AG08395 (cell line): ENCODE measurements around the gene EIF4G3.
A peak's percentile ranks its signal among the peaks of the same experiment; 100 is the strongest.
"Not testable (repeated sequence)": the region's sequence is repeated elsewhere in the genome, so short reads cannot be mapped to it uniquely, and the experiment has no call there.

Experiments
- DNase-seq: peaks from one replicate; pipeline ENCODE4 v3.0.0; 2012; ENCODE audit warnings: mixed read lengths, low spot score

Gene EIF4G3

DNA sequence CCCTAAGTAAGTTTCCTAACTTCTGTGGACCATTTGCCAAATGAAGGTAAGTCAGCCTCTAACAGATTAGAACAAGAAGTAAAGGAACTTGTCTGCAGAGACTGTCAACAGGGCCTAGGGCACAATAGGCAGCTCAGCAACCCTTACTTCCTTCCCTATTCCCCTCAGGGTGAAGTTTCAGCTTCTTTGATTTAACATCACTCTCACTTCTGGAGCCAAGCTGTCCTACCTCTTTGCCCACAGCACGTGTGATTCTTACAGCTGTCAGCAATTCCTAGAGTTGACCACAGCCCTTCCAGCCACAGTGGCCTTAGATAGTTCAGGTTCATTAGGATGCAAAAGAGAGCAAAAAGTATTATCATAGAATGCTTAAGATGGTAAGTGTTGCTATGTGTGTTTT, 7.6 kb upstream of the EIF4G3 start:
- DNase-seq, result no peak

DNA sequence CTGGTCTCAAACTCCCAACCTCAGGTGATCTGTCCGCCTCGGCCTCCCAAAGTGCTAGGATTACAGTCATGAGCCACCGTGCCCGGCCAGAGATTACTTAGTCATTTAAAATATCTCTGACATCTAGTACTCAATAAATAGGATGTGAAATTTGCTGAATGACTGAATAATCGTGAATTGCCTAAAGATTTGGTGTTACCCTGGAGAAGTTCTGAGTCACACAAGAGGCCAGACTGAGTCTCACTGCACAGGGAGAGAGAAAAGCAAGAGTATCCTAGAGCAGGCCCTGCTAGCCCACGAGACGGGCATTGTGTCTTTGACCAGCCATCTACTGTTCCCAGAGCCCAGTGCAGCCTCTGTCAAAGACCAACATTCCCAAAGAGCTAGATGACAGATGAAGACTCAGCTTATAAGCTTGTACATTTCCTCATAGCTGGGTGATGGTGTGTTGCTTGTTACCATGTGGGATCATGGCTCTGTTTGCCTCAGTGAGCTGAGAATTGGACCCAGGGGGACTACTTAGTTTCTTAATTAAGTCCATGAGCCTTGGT, 5.6 kb upstream of the EIF4G3 start:
- DNase-seq, result peak; percentile 35

DNA sequence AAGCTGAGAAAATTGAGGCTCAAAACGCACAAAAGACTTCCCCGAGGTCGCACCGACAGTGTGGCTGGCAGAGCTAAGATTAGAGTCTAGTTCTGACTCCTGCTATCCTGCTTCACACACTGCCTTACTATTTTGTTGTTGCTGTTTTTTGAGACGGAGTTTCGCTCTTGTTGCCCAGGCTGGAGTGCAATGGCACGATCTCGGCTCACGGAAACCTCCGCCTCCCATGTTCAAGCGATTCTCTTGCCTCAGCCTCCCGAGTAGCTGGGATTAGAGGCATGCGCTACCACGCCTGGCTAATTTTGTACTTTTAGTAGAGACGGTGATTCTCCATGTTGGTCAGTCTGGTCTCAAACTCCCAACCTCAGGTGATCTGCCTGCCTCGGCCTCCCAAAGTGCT, 1.6 kb upstream of the EIF4G3 start:
- DNase-seq, result not testable (repeated sequence)

DNA sequence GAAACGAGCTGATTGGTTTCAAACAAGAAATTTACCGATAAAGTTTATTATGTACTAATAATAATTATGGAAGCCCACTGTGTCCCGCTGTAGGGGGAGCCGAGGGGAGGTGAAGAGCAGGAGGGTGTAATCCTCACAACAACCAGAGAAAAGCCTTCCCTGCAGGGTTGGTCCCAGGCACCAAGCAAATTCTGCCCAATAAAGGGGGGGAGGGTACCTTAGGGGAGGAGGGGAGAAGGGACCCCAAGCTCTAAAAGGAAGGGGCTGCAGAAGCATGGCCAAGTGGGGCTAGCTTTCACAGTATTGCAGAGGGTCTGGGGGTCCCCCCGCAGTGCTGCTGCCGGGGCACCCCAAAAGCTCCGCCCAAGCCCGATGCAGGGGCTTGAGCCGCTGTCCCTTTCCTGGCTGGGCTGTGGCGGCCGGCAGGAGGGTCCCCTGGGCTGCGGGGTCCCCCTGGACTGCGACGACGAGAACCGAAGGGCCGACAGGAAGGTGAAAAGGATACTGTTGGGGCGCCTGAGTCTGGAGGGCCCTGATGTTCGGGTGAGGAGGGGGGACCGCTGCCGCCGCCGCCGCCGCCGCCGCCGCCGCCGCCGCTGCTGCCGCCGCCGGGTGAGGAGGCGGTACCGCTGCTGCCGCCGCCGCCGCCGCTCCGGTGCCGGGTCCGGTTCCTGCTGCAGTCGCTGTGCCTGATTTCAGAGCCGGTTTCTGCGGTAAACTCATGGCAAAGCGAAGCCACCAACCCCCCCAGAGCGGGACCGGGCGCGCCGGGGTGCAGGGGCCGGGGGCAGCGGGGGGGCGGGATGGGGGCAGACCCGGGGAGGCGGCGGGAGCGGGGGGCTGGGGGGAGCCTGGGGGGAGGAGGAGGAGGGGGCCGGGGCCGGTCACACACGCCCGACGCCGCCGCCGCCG, 771 bp downstream of the EIF4G3 start:
- DNase-seq, result peak; percentile 32

DNA sequence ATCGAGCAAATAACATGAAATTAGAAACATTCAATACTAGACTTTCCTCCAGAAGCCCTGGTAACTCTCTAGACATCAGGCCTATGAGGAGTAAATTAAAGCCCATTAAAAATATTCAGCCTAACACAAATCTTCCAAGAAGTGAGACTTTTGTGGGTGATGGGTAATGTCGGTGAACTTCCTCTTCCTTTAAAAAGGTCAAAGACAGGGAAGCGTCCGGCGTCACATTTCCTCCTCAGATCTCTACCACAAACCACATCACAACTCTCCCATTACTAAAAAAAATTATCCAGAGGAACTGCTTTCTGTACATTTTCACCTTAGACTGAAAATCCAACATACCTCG, 1.4 kb downstream of the EIF4G3 start:
- DNase-seq, result peak; percentile 21

DNA sequence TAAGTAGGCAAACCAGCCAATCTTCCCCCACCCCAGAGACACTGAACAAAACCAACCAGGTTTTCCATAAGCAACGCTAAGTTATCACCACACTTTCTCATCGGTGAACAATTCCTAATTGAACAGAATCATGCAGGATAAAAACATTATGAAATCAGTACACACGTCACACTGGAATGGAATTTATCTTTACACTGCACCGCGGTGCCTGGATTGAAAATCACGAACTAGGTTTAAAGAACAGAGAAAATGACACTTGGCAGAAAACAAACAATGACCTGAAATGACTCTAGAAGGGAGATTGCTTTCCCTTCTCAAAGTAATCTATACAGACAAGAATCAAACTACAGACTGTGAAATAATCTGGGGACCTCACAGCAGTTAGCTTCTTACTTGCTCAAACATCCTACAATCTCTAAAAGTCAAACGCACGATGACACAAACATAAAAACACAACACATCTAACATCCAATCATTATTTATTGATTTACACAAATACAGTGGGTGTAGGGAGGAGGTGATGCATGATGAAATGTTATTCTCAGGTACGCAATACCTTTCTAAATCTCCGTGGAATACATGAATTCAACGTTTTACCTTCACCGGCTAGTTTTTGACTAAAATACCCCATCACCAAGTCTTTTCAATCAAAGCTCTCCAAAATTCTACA, 1.9 kb downstream of the EIF4G3 start:
- peak; percentile 56 for DNase-seq

DNA sequence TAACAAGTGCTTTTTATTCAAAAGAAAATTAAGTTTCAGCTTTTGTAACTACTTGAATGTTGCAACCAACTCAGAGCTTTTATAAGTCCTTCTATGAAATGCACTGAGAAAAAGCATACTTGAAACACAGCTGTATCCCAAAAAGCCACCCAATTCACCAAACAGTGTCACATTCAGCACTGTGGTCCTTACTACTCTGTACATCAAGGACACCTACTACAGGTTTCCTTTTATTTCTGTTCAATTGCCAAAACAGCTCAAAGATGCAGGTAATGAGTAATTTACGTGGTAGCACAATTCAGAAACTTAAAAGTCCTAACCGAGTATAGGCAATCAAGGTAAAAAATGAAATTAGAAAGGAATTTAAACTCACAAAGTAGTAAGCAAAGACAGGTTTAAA, 2.5 kb downstream of the EIF4G3 start:
- DNase-seq, result no peak

DNA sequence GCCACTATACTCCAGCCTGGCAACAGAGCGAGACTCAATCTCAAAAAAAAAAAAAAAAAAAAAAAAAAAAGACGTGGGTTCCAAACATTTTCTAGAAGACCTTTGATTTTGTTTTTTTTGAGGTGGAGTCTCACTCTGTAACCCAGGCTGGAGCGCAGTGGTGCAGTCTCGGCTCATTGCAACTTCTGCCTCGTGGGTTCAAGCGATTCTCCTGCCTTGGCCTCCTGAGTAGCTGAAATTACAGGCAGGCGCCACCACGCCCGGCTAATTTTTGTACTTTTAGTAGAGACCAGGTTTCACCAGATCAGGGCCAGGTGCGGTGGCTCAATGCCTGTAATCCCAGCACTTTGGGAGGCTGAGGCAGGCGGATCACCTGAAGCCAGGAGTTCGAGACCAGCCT, 3.6 kb downstream of the EIF4G3 start:
- DNase-seq, result not testable (repeated sequence)

DNA sequence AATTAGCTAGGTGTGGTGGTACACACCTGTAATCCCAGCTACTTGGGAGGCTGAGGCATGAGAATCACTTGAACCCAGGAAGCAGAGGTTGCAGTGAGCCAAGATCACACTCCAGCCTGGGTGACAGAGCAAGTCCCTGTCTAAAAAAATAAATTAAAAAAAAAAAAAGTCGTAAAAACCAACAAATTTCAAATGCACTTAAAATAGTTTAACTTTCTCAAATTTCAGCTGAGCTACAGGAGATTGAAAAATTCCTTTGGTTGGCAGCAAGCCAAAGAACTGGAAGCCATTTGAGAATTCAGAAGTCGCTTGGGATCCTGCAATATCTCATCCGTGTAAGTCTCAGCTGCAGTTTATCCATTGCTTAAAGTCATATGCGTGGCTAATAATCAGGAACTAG, 5.9 kb downstream of the EIF4G3 start:
- DNase-seq, result peak; percentile 27

DNA sequence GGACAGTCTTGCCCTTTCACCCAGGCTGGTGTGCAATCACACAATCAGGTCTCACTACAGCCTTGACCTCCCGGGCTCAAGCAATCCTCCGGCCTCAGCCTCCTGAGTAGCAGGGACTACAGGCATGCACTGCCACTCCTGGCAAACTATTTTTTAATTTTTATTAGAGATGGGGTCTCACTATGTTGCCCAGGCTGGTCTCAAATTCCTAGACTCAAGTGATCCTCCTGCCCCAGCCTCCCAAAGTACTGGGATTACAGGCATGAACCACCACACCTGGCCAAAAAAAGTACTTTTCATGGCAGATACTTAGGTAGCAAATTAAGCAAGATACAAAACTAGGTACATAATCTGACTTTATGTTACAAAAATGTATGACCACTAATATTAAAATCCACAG, 8.3 kb downstream of the EIF4G3 start:
- DNase-seq, result no peak

DNA sequence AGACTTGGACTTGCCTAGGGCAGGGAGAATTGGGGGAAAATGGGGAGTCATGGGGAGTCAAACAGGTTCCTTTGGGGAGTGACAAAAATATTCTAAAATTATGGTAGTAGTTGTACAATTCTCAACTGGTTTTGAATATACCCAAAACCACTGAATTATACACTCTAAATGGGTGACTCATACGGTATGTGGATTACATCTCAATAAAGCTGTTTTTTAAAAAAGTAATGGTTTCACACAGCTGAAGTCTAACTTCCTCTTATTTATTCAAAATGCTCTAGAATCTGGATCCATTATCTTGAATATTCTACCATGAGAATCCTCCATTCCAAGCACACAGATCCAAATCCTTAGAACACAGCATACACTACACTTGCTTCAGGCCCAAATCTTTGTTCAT, 11.1 kb downstream of the EIF4G3 start:
- no peak for DNase-seq

DNA sequence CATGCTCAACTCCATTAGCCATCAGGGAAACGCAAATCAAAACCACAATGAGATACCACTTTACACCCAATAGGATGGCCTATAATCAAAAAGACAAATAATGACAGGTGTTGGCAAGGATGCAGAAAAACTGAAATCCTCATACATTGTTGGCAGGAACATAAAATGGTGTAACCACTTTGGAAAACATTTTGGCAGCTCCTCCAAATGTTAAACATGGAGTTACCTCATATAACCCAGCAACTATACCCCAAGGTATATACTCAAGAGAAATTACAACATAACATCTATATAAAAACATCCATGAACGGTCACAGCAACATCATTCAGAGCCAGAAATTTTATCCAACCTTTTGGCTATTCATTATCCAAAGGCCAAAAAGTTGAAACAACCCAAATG, 11.6 kb downstream of the EIF4G3 start:
- no peak for DNase-seq

DNA sequence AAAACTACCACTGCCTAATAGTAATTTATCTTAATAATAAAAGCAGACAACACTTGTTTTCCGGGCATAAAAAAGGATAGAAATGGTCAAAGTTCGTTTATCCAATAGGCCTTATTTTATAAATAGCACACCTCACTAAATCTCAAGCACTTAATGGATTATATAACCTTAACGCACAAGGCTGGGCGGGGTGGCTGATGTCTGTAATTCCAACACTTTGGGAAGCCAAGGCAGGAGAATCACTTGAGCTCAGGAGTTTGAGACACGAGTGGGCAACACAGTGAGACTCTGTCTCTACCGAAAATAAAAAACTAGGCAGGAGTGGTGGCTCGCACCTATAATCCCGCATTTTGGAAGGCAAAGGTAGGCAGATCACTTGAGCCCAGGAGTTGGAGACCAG, 12.4 kb downstream of the EIF4G3 start:
- DNase-seq, result no peak

DNA sequence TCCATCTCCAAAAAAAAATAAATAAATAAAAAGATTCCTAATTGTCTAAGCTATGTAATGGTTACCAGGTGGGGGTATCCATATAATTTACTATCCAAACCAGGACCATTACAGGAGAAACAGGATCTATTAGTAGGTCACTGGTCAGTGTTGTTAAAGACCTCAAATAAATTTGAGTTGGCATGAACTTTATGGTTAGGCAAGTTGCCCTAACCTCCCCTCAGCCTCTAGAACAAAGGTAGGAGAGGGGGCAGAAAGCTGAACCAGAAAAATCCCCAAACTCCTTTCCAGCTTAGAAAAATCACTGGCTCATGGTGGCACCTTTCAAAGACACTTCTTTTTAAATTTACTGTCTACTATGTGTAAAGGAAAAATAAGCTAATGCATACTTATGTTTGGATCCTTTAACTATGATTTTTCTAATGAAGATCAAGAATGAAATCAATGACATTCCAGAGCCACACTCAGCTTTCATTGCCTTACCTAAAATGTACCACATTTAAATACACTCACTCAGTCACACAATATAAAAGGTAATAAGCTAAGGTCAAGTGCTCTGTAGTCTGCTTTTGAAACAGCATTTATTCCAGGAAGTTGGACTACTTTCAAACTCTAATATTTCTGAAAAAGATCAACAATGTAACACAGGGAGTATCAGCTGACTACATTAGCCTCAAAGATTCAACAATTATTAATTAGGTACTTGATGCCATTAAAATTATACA, 13.8 kb downstream of the EIF4G3 start:
- no peak for DNase-seq

DNA sequence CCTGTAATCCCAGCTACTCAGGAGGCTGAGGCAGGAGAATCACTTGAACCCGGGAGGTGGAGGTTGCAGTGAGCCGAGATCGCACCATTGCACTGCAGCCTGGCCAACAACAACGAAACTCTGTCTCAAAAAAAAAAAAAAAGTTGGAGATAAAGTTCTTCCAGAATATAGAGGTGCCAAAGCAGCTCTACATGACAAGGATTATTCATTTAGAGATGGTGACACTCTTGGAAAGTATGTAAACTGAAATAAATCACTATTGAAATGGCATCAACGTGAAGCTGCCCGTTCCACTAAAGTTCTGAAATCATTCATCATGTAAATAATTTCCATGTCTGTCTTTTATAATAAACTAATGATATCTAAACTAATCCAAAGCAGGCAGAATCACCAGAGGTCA, 14.9 kb downstream of the EIF4G3 start:
- DNase-seq, result no peak

DNA sequence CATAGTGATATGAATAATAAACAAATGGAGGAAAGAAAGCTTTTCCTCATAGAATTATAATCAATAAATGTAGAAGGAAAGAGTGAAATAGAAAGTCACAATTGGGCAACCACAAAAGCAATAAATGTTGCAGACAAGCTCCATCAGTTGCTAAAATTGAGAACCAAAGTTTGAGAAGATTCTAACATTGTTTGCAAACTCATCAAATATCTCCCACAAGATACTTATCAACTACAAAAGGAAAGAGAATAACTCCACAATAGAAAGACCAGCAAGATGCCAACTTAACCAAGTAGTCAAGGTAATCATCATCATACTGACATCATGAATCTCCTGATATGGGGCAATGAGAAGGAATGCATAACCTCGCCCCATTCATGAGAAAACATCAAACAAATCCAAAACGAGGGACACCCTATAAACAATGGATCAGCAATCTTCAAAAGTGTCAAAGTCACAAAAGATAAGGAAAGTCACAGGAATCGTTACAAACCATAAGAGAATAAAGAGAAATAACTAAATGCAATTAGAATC, 16.4 kb downstream of the EIF4G3 start:
- no peak for DNase-seq

DNA sequence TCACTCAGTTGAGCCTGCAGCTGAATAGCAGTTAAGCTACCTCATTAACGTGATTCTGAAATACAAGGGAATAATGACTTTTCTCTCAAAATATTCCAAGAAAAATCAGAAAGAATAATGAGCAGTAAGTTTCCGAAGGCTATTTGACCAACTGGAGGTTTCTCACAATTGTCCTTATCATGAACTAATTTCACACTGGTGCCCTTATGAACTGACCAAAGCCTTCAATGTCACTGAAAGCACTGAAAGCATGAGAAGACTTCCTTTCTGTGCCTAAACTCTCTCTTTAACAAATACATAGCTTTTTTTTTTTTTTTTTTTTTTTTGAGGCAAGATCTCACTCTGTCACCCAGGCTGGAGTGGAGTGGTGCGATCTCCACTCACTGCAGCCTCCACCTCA, 18.8 kb downstream of the EIF4G3 start:
- no peak for DNase-seq

DNA sequence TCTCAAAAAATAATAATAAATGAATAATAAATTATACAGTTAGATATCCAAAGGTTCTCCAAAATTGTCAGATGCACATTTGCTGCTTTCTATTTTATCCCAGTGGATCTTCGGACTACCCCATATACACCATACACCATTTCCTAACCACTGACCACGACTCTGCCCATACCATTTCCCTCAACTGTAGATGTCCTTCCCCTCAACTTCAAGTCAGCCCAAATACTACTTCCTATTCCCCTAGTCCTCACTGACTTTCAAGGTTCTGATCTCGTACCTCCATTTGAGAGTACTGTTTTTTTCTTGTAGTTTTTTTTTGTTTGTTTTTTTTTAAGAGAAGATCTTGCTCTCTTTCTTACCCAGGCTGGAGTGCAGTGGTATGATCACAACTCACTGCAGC, 19.6 kb downstream of the EIF4G3 start:
- DNase-seq, result no peak

DNA sequence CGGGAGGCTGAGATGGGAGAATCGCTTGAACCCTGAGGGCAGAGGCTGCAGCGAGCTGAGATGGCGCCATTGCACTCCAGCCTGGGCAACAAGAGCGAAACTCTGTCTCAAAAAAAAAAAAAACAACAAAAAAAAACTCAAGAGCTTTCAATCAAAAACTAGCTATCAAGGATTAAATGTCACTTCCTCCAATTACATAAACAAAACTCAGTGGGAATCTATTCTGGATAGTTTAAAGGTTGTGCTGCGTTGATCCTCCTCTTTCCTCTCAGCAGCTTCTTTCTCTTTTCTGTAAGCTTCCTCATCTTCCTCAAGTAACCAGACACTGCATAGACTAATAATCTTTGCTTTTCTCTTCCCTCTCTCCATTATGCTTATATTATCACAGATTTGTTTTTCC, 20.7 kb downstream of the EIF4G3 start:
- DNase-seq, result no peak

DNA sequence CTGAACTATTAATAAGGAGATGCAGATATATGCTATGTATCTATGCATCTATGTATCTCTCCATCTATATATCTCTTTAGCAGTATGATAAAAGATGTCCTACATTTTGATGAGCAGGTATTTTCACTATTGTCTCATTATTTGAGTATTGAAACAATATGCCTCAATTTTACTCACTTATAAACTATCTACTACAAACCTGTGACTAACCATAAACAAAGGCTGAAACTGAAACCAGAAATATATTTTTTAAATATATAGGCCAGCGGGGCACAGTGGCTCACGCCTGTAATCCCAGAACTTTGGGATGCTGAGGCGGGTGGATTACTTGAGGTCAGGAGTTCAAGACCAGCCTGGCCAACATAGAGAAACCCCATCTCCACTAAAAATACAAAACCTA, 22.0 kb downstream of the EIF4G3 start:
- no peak for DNase-seq

DNA sequence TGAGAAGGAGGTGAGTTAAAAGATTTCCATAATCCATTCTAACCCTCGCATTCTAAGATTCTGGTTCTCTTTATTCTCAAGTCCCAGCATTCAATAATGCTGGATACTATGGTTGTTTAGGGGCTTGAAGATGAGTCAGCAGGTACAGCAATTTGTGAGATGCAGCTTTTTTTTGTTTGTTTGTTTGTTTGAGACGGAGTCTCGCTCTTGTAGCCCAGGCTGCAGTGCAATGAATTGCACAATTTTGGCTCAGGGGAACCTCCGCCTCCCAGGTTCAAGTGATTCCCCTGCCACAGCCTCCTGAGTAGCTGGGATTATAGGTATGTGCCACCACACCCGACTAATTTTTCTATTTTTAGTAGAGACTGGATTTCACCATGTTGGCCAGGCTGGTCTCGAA, 23.3 kb downstream of the EIF4G3 start:
- no peak for DNase-seq

DNA sequence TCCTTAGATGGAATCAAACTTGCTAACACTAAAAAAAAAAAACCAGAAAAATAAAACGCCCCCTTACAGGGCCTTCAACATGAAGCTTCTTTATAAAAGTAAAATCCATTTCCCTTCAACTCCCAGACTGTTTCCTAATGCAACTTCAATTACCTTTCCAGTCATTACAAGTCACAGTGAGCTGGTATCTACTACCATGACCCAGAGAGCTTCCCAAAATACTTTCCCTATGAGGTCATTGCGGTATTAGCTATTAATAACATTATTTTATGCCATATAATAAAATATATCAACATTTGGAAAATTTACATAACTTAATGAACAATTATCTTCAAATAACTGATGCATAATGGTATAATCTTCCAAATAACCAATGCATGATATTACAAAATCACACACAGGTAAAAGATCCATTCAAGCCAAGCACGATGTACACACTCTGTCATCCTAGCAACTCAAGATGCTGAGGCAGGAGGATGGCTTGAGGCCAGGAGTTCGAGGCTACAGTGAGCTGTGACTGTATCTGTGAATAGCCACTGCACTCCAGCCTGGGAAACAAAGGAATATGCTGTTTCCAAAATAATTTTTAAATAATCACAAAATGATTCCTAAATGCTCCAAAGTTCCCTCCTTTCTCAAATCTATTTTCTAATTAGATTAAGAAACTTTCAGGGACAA, 24.1 kb downstream of the EIF4G3 start:
- no peak for DNase-seq
